IMR-90 (cell line): ENCODE measurements around the gene SRPX2. TPM values are rescaled to one million over a fixed set of nuclear protein-coding genes. Genes with fewer than 3 reads are reported as not detected.

Experiments used
- ATAC-seq: fragments of 200-7000 bp; cut with Tn5 transposase; 2 replicates; pipeline ENCODE4 v1.9.1; 2020; ENCODE audit warnings: low read depth, mild to moderate bottlenecking, moderate library complexity
- BruUV-seq: library from RNA; stranded (reverse); fragments of 400-500 nt; replicated peaks from 2 replicates; lab custom pipeline; 2021; lab: Mats Ljungman, UMichigan
- CTCF ChIA-PET: fragments of 300-600 bp; formaldehyde crosslinking; extraction: SDS; loops from one replicate; lab custom pipeline; 2021; ENCODE audit warnings: antibody characterized with exemption; lab: Yijun Ruan, JAX
- POLR2A ChIA-PET: fragments of 300-600 bp; sonication (Branson Sonifier 250); formaldehyde crosslinking; loops from one replicate; lab custom pipeline; 2022; ENCODE audit warnings: antibody characterized with exemption; ENCODE audit not compliant: unreplicated experiment; lab: Charles Lee
- DNase-seq: peaks from one replicate; pipeline ENCODE4 v3.0.0; 2013
- H2AFZ ChIP-seq: replicated peaks from 2 replicates; pipeline ENCODE3; 2013; ENCODE audit warnings: low read length, mild to moderate bottlenecking; ENCODE audit not compliant: poor library complexity
- H2AK5ac ChIP-seq: 2 replicates; pipeline ENCODE4 v1.6.1; 2013; ENCODE audit warnings: low read depth, low read length, inconsistent platforms
- H2AK9ac ChIP-seq: replicated peaks from 2 replicates; pipeline ENCODE3; 2013; ENCODE audit warnings: mild to moderate bottlenecking, low read depth, low read length, moderate library complexity; ENCODE audit not compliant: poor library complexity
- H2BK120ac ChIP-seq: 2 replicates; pipeline ENCODE4 v1.6.1; 2013; ENCODE audit warnings: low read depth, low read length, inconsistent platforms
- H2BK15ac ChIP-seq: 3 replicates; pipeline ENCODE4 v1.6.1; 2013; ENCODE audit warnings: low read depth, low read length, inconsistent platforms
- H2BK20ac ChIP-seq: 2 replicates; pipeline ENCODE4 v1.6.1; 2013; ENCODE audit warnings: low read depth, mild to moderate bottlenecking, inconsistent platforms, low read length, moderate library complexity
- H2BK5ac ChIP-seq: 2 replicates; pipeline ENCODE4 v1.6.1; 2013; ENCODE audit warnings: mild to moderate bottlenecking, low read depth, low read length, inconsistent platforms; ENCODE audit not compliant: poor library complexity, severe bottlenecking
- H3K14ac ChIP-seq: replicated peaks from 2 replicates; pipeline ENCODE4 v1.6.1; 2013; ENCODE audit warnings: low read depth, low read length, inconsistent platforms
- H3K18ac ChIP-seq: 2 replicates; pipeline ENCODE4 v1.6.1; 2013; ENCODE audit warnings: low read depth, low read length, control low read depth
- H3K23ac ChIP-seq: 2 replicates; pipeline ENCODE4 v1.6.1; 2013; ENCODE audit warnings: low read depth, low read length, inconsistent platforms
- H3K27ac ChIP-seq: 2 replicates; pipeline ENCODE4 v1.5.1; 2013; ENCODE audit warnings: mild to moderate bottlenecking, control low read depth, low read length; ENCODE audit not compliant: insufficient read depth
- H3K27me3 ChIP-seq: 2 replicates; pipeline ENCODE4 v1.6.1; 2013; ENCODE audit warnings: low read length; ENCODE audit not compliant: control insufficient read depth, insufficient read depth
- H3K36me3 ChIP-seq: 2 replicates; pipeline ENCODE4 v1.6.1; 2013; ENCODE audit warnings: low read length, mixed read lengths; ENCODE audit not compliant: control insufficient read depth, insufficient read depth
- H3K4ac ChIP-seq: 2 replicates; pipeline ENCODE4 v1.6.1; 2013; ENCODE audit warnings: low read depth, low read length, inconsistent platforms
- H3K4me1 ChIP-seq: 2 replicates; pipeline ENCODE4 v1.6.1; 2013; ENCODE audit warnings: low read length, mixed read lengths; ENCODE audit not compliant: control insufficient read depth, insufficient read depth
- H3K4me2 ChIP-seq: 2 replicates; pipeline ENCODE4 v1.6.1; 2013; ENCODE audit warnings: low read depth, mild to moderate bottlenecking, control low read depth, low read length, moderate library complexity
- H3K4me3 ChIP-seq: 2 replicates; pipeline ENCODE4 v1.5.1; 2013; ENCODE audit warnings: low read depth, mild to moderate bottlenecking, control low read depth, low read length, moderate library complexity; ENCODE audit not compliant: insufficient read depth
- H3K56ac ChIP-seq: 2 replicates; pipeline ENCODE4 v1.6.1; 2013; ENCODE audit warnings: low read length, inconsistent platforms; ENCODE audit not compliant: insufficient read depth; ENCODE audit errors: extremely low read depth
- H3K79me1 ChIP-seq, 2 experiments: 2 replicates each; pipeline ENCODE4 v1.6.1; 2013; ENCODE audit warnings: low read length in 2 of 2, inconsistent platforms in 1 of 2, low read depth in 1 of 2
- H3K9ac ChIP-seq: 2 replicates; pipeline ENCODE4 v1.6.1; 2013; ENCODE audit warnings: low read depth, low read length, control low read depth
- H3K9me1 ChIP-seq: 2 replicates; pipeline ENCODE4 v1.6.1; 2013; ENCODE audit warnings: low read length, inconsistent platforms; ENCODE audit not compliant: insufficient read depth
- H3K9me3 ChIP-seq: 2 replicates; pipeline ENCODE4 v1.6.1; 2013; ENCODE audit warnings: low read length; ENCODE audit not compliant: control insufficient read depth, insufficient read depth
- H4K20me1 ChIP-seq: 2 replicates; pipeline ENCODE4 v1.6.1; 2013; ENCODE audit warnings: low read length, inconsistent platforms; ENCODE audit not compliant: insufficient read depth
- H4K5ac ChIP-seq: 2 replicates; pipeline ENCODE4 v1.6.1; 2013; ENCODE audit warnings: mild to moderate bottlenecking, low read depth, low read length, control low read depth
- H4K8ac ChIP-seq, 2 experiments: 2 replicates each; pipeline ENCODE4 v1.6.1; 2013; ENCODE audit warnings: low read depth in 2 of 2, low read length in 2 of 2, control low read depth in 1 of 2, inconsistent platforms in 1 of 2
- H4K91ac ChIP-seq: 2 replicates; pipeline ENCODE4 v1.6.1; 2013; ENCODE audit warnings: low read depth, low read length, inconsistent platforms; ENCODE audit not compliant: insufficient read depth
- CEBPB ChIP-seq: IDR thresholded peaks from 2 replicates; pipeline ENCODE4 v1.6.1; 2012; ENCODE audit warnings: low read depth, low read length, improper control_type of control experiment
- MAFK ChIP-seq: IDR thresholded peaks from 2 replicates; pipeline ENCODE4 v1.6.1; 2012; ENCODE audit warnings: low read depth, low read length, improper control_type of control experiment
- WGBS, 2 experiments: methylation state at CpG; one replicate each; pipeline versions ENCODE4 v1.1.5 to v1.1.7; 2013; ENCODE audit warnings: missing lambda C conversion rate in 2 of 2; ENCODE audit not compliant: insufficient read length in 1 of 2; ENCODE audit errors: extremely low coverage in 2 of 2; 5-methylcytosine and 5-hydroxymethylcytosine counted together
- dilution Hi-C: fragments of 300-500 bp; cut with HindIII; formaldehyde crosslinking; loops from one replicate; pipeline ENCODE4 v1.14.3; 2018; ENCODE audit warnings: low sequenced_read_pairs; ENCODE audit not compliant: unreplicated experiment
- in situ Hi-C: fragments of 300-500 bp; cut with MboI; formaldehyde crosslinking; loops from 3 replicates; pipeline ENCODE4 v1.14.3; 2019; ENCODE audit warnings: low sequenced_read_pairs, inconsistent platforms, mixed read lengths
- intact Hi-C: fragments of 100-400 bp; cut with micrococcal nuclease; formaldehyde crosslinking; loops from 2 replicates; pipeline ENCODE4 v1.10.0; 2022
- polyA plus RNA-seq, 3 experiments: library from polyadenylated mRNA; depleted of rRNA; stranded (reverse); fragments of >200 nt; gene quantifications; 2 replicates each; pipeline ENCODE4 v1.2.3, GENCODE V29; 2012; ENCODE audit warnings: low replicate concordance in 1 of 3
- total RNA-seq: library from RNA; depleted of rRNA; stranded (reverse); fragments of >200 nt; gene quantifications from 2 replicates; pipeline ENCODE4 v1.2.3, GENCODE V29; 2012

Gene SRPX2
- total and polyA plus RNA-seq, 2 of the 4 experiments (the other 2 are of a cell fraction) = 20.6 to 43.1 TPM

DNA sequence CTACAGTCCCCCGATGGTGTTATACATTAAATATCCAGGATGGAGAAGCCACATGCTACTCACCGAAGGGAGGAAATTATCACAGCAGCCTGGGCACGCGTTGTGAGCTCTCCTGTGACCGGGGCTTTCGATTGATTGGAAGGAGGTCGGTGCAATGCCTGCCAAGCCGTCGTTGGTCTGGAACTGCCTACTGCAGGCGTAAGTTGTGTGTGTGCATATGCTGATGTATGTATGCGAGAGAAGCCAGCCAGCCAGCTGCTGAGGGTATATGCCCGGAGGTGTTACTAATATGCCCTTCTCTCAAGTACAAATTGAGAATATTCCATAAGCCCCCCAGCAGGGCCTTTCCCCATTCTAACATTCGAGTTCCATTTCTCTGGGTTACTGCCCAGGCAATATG is 18.2 kb downstream of the SRPX2 start:
- BruUV-seq = no TSS peak
- in situ Hi-C loops = no loop called here
- no peak overlapping the region for H2BK5ac ChIP-seq

More for the DNA sequence above, 18.2 kb downstream of the SRPX2 start:
- H3K18ac ChIP-seq = no peak overlapping the region
- no peak overlapping the region for H3K56ac ChIP-seq
- ATAC-seq (no peak), DNase-seq (no peak)
- H4K20me1 ChIP-seq = no peaks in the 10 kb centered on the region
- no peaks in the 10 kb centered on the region for H3K79me1 ChIP-seq
- ChIA-PET POLR2A (no interaction called here), CTCF (interaction anchor here (1.0 to 1.6 kb wide), 2 partner anchors 9 kb away, joined by 4 to 5 read pairs; no protein-coding TSS in a partner anchor)
- no peak overlapping the region for H4K5ac ChIP-seq
- no peak overlapping the region for H2AFZ ChIP-seq
- peaks cover 3% of the 10 kb centered on the region; the same call in 1 of the 2 replicates for H3K9me1 ChIP-seq
- H4K91ac ChIP-seq = no peak overlapping the region
- no peak overlapping the region for H3K4ac ChIP-seq
- no peak overlapping the region for H2BK20ac ChIP-seq
- H3K4me3 ChIP-seq = no peak overlapping the region
- peaks cover 15% of the 10 kb centered on the region for H3K36me3 ChIP-seq
- H3K9ac ChIP-seq = no peak overlapping the region
- H3K4me2 ChIP-seq = no peak overlapping the region
- no peak overlapping the region for H4K8ac ChIP-seq
- H2AK9ac ChIP-seq = no peak overlapping the region
- dilution Hi-C loops = no loop called here
- H2BK120ac ChIP-seq = no peak overlapping the region
- no peak overlapping the region for H2AK5ac ChIP-seq
- intact Hi-C loops = no loop called here
- H3K14ac ChIP-seq = no peak overlapping the region
- TF ChIP-seq MAFK = no peak
- TF ChIP-seq CEBPB = no peak
- no peaks in the 10 kb centered on the region for H3K9me3 ChIP-seq
- H3K23ac ChIP-seq = no peak overlapping the region
- WGBS, 2 experiments = 100% methylated on average over 4 of the region's 13 CpGs; no CpG with 5 or more reads in 1 of the 2 experiments
- H3K27me3 ChIP-seq = no peaks in the 10 kb centered on the region; the same call in 1 of the 2 replicates
- peaks cover 4% of the 10 kb centered on the region for H3K4me1 ChIP-seq
- H3K27ac ChIP-seq = no peak overlapping the region
- H2BK15ac ChIP-seq = no peak overlapping the region
